ENCODE results near the gene BCL11A.

Gene BCL11A

GRCh38 chr2:60459851-60460250 lies 93.6 kb downstream of the BCL11A start:
- in situ Hi-C loops (cut with MboI; ENCODE audit: low pct_unique_long_range_greater_than_20kb, low sequenced_read_pairs): no loop called here
- DNase-seq: no peak

- DNase-seq: no peak
- in situ Hi-C loops (cut with MboI; ENCODE audit: low pct_unique_long_range_greater_than_20kb, low sequenced_read_pairs): no loop called here
Measured at GRCh38 chr2:60456115-60456770, 97.2 kb downstream of the BCL11A start.

- DNase-seq: no peak
- in situ Hi-C loops (cut with MboI; ENCODE audit: low pct_unique_long_range_greater_than_20kb, low sequenced_read_pairs): no loop called here
Measured at GRCh38 chr2:60453872-60454271, 99.6 kb downstream of the BCL11A start.

GRCh38 chr2:60453301-60453700 lies 100.2 kb downstream of the BCL11A start:
- DNase-seq: no peak

GRCh38 chr2:60450488-60450887 lies 103.0 kb downstream of the BCL11A start:
- in situ Hi-C loops (cut with MboI; ENCODE audit: low pct_unique_long_range_greater_than_20kb, low sequenced_read_pairs): no loop called here
- peak; percentile 21 for DNase-seq

More at GRCh38 chr2:60453301-60453700, 100.2 kb downstream of the BCL11A start:
- in situ Hi-C loops (cut with MboI; ENCODE audit: low pct_unique_long_range_greater_than_20kb, low sequenced_read_pairs): no loop called here

GRCh38 chr2:60447943-60448342 lies 105.5 kb downstream of the BCL11A start:
- in situ Hi-C loops (cut with MboI; ENCODE audit: low pct_unique_long_range_greater_than_20kb, low sequenced_read_pairs): no loop called here
- no peak for DNase-seq

GRCh38 chr2:60446413-60447267 lies 106.8 kb downstream of the BCL11A start:
- no peak for DNase-seq
- in situ Hi-C loops (cut with MboI; ENCODE audit: low pct_unique_long_range_greater_than_20kb, low sequenced_read_pairs): no loop called here

- in situ Hi-C loops (cut with MboI; ENCODE audit: low pct_unique_long_range_greater_than_20kb, low sequenced_read_pairs): no loop called here
- no peak for DNase-seq
Measured at GRCh38 chr2:60445684-60446179, 107.7 kb downstream of the BCL11A start.

- DNase-seq: no peak
- in situ Hi-C loops (cut with MboI; ENCODE audit: low pct_unique_long_range_greater_than_20kb, low sequenced_read_pairs): no loop called here
Measured at GRCh38 chr2:60442608-60443007, 110.8 kb downstream of the BCL11A start.

- no peak for DNase-seq
Measured at GRCh38 chr2:60441800-60442199, 111.7 kb downstream of the BCL11A start.

GRCh38 chr2:60440767-60441163 lies 112.7 kb downstream of the BCL11A start:
- in situ Hi-C loops (cut with MboI; ENCODE audit: low pct_unique_long_range_greater_than_20kb, low sequenced_read_pairs): no loop called here
- no peak for DNase-seq

More at GRCh38 chr2:60441800-60442199, 111.7 kb downstream of the BCL11A start:
- in situ Hi-C loops (cut with MboI; ENCODE audit: low pct_unique_long_range_greater_than_20kb, low sequenced_read_pairs): no loop called here

GRCh38 chr2:60440079-60440766 lies 113.2 kb downstream of the BCL11A start:
- DNase-seq: no peak
- in situ Hi-C loops (cut with MboI; ENCODE audit: low pct_unique_long_range_greater_than_20kb, low sequenced_read_pairs): no loop called here

GRCh38 chr2:60439219-60439974 lies 114.1 kb downstream of the BCL11A start:
- in situ Hi-C loops (cut with MboI; ENCODE audit: low pct_unique_long_range_greater_than_20kb, low sequenced_read_pairs): no loop called here
- peak; percentile 95 for DNase-seq

- no peak for DNase-seq
- in situ Hi-C loops (cut with MboI; ENCODE audit: low pct_unique_long_range_greater_than_20kb, low sequenced_read_pairs): no loop called here
Measured at GRCh38 chr2:60438653-60439052, 114.8 kb downstream of the BCL11A start.

- in situ Hi-C loops (cut with MboI; ENCODE audit: low pct_unique_long_range_greater_than_20kb, low sequenced_read_pairs): no loop called here
- DNase-seq: no peak
Measured at GRCh38 chr2:60438131-60438530, 115.3 kb downstream of the BCL11A start.

GRCh38 chr2:60437080-60437696 lies 116.3 kb downstream of the BCL11A start:
- no peak for DNase-seq
- in situ Hi-C loops (cut with MboI; ENCODE audit: low pct_unique_long_range_greater_than_20kb, low sequenced_read_pairs): no loop called here

GRCh38 chr2:60433018-60433596 lies 120.3 kb downstream of the BCL11A start:
- in situ Hi-C loops (cut with MboI; ENCODE audit: low pct_unique_long_range_greater_than_20kb, low sequenced_read_pairs): no loop called here
- no peak for DNase-seq

- DNase-seq: no peak
Measured at GRCh38 chr2:60432035-60432601, 121.3 kb downstream of the BCL11A start.

More at GRCh38 chr2:60432035-60432601, 121.3 kb downstream of the BCL11A start:
- in situ Hi-C loops (cut with MboI; ENCODE audit: low pct_unique_long_range_greater_than_20kb, low sequenced_read_pairs): no loop called here

Measured in KBM-7 (cell line).